ENCODE measurements around the gene NSL1.

The NSL1 gene

DNA sequence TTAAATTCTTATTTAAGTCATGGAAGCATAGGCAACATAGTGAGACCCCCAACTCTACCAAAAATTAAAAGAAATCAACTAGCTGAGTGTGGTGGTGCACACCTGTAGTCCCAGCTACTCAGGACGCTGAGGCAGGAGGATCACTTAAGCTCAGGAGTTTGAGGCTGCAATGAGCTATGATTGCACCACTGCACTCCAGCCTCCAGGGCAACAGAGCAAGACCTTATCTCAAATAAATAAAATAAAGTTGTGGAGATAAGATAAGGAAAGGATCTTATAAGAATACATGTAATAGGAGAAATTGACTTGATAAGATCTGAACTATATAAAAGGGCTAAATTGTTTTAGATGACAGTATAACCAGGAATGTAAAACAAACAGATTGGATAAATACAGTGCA, 89.7 kb downstream of the NSL1 start:
- DNase-seq: no peak

- DNase-seq: peak; percentile 13
Measured at GRCh38 chr1:212700892-212701819, 90.4 kb downstream of the NSL1 start.

DNA sequence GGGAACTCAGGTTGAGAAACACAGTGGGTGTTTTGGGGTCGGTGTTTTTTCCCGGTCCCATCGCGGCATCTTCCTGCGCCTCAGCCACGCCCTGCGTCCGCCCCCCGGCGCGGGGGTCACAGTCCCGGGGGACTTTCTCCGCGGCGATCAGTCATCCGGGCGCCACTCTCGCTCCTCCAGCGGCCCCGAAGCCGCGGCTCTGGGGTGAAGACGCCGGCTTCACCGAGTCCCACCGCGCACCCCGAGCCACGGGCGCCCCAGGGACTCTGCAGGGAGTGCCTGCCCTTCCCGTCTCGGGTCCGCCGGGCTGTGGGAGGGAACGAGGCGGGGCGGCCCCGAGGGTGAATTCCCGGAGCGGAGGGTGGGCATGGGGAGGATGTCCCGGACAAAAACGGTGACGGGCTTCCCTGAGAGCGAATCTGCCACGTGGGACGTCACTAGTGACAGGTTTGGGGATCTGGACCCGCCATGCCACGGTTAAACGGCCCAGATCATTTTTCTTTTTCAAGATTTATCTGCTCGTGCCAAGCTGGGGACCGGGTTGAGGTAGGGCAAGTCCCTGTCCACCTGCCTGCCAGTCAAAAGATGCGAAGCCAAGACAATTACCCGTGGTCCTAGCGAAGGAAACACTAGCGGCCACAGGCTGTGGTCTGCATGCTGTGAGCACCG, 91.2 kb downstream of the NSL1 start:
- no peak for DNase-seq

- no peak for DNase-seq
Measured at GRCh38 chr1:212699625-212700222, 91.9 kb downstream of the NSL1 start, which contains the start of gene BATF3. BATF3 (minus strand) TSS chr1:212699840; CDS start chr1:212699762, 78 bp downstream.

DNA sequence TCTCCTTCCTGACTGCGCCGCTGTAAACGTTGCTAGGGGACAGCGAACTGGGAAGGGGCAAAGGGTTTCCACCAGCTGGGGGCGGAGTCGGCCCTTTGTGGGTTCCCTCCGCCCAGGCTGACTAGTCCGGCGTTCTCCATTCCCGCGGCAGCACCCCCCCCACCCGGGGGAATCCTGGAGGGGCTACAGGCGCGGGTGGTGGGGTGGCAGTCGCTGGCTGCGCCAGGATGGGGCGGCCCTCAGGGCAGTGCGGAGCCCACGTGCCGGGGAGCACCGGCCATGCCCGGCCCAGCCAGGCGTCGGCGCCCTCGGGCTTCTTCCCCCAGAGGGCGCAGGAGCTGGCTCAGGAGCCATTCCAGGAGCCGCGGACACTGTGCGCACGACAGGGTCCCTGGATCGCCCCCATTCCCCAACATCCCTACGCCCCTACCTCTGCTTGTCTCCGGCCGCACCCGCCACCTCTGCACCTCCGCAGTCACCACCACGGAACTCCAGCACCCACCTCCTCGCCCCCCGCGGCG, 92.4 kb downstream of the NSL1 start:
- DNase-seq: no peak

DNA sequence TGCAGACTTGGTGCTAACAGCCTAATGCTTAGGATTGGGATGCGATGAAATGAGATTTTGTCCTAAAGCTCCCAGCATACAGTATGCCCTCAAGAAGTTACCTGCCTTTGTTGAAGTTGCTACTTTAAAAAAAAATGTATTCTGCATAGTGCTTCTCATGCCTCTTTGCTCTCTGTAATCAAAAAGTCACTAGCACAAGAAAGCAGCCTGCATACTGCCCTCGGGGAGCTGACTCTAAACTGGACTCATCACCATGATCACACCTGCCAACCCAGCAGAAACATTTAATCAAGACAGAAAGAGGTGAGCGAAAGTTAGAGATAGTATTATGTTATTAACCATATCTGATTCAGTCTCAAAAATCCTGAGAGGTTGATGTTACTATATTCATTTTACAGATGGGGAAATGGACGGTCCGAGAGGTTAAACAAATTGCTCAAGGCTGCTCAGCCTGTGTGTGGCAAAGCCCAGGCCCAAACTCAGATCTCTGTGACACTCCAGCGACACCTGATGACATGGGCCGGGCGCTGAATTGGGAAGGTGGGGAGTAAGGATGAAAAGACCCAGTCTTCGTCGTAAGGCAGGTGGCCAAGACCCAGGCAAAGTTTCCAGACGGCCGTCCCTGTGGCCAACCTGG, 93.0 kb downstream of the NSL1 start:
- DNase-seq: peak; percentile 6

DNA sequence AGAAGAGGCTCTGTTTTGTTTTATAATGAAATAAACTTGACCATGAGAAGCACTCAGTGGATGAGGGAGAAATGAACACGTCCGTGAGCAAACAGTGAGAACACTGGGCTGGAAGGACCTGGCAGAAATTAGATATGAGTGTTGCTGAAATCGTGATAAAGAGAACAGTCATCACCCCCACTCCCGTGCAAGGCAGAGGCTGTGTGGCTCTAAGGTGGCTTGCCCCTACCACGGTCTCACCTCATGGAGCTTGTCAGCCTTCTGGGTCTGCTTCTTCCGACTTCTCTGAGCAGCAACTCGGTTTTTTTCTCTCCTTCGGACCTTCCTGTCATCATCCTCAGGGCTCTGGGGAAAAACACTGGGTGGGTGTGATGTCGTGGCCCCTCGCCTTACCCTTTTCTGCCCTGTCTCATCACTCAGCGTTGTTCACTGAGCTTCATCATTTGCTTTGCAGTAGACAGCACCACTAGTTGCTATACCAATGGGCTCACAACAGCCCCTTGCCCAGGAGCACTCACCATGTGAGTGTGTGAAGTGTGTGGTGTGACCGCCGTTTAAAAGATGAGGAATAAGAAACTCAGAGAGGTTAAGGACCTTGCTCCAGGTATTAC, 94.8 kb downstream of the NSL1 start:
- no peak for DNase-seq

DNA sequence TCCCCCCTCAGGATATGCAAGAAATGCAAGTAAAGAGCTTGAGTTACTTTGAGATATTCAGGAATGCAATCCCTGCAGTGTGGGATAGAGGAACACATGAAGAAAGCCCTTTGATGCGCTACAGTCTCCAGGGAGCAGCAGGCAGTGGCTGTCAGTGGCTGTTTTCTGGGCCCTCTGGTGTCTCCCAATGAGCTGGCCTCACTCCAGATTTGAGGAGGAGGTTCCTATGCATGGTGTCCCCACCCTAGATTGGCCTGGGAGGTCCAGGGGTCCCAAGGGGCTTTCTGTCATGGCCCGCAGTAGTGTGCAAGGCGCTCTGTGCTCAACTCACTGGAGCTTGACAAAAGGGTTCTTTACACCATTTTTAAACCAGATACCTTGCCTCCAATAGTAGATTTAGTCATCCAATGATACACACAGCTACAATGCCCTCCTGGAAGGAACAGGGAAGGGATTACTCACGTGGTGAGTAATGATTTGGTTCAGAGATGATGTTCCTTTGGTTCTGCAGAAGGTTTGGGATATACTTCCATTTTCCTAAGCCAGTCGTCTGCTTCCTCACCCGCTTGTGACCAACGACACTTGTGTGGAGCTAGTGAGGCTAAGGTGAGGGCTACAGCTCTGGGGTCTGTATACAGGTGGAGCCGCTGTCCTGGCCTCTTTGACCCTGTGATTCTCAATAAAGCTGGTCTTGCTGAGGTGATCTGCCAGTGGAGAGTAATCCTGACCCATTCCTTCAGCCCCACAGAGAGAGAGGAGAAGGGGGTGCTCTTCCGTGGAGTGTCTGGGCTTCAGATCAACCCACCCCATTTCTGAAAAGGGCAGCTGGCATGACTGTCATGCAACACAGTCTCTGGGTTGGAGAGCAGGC, 98.6 kb downstream of the NSL1 start:
- DNase-seq: no peak

GRCh38 chr1:212691561-212692071, 100.0 kb downstream of the NSL1 start:
- no peak for DNase-seq

- DNase-seq: no peak
Measured at GRCh38 chr1:212690816-212691403, 100.7 kb downstream of the NSL1 start.

- DNase-seq: no peak
Measured at GRCh38 chr1:212689758-212690529, 101.6 kb downstream of the NSL1 start.

- DNase-seq: no peak
Measured at GRCh38 chr1:212689196-212689725, 102.3 kb downstream of the NSL1 start.

DNA sequence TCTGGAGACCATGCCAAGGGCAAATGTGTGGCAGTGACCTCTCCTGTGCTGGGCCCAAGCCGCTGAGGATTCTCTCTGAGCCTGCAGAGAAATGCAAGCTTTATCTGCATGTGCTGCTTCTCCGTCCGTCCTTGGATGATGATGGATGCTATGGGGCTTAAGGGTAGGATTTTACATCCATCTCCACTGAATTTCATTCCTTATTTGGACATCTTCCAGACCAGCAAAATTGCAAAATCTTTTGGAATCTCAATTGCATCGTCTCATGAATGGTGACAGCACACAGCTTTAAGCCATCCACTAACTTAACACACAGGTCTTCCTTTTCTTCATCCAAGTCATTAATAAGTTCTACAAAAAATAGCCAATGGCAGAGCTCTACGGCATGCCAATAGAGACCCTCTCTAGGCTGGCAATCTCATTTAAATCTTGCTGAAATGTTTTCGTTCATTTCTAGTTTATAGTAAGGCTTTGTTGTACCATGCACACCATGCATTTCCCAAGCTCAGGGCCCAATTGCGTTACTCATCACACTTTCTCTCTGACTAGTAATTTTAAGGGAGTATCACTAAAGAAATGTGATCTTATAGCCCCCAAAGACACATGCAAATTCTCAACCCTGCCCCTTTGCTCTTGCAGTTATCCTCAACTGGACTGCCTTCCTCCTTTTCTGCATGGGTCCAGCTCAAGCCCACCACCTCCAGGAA, 103.1 kb downstream of the NSL1 start:
- DNase-seq: no peak

GRCh38 chr1:212687811-212688210, 103.8 kb downstream of the NSL1 start:
- no peak for DNase-seq

GRCh38 chr1:212686591-212686990, 105.0 kb downstream of the NSL1 start:
- DNase-seq: no peak

GRCh38 chr1:212686069-212686468, 105.5 kb downstream of the NSL1 start:
- DNase-seq: no peak

GRCh38 chr1:212685429-212685828, 106.1 kb downstream of the NSL1 start:
- no peak for DNase-seq

DNA sequence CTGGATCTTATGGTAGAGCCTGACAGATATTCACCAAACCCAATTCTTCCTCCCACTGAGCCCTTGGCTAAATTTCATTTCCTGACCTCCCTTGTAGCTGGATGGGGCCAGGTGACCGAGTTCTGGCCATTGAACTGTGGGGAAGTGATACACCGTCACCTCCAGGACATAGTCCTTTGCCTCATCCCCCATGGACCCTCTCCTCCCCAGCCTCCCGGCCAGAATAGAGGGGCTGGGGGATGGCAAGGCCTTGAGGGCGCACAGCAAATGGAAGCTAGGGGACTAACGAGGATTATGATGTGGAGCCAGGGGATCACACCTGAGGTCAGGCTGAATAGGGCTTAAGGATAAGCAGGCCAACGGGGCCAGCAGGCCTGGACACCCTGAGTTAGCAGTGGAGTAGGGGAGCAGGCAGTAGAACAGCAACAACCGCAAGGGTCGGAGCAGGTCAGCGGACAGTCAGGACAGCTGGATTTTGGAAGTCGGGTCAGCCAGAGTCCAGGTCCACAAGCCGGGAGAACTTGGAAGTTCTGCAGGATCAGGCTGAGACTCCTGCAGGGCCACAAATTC, 107.0 kb downstream of the NSL1 start:
- DNase-seq: no peak

- DNase-seq: no peak
Measured at GRCh38 chr1:212684076-212684475, 107.5 kb downstream of the NSL1 start.

All from NCI-H1092 treated with DMSO at 0.1 percent for 48 hours (cell line).